EH (cell line): ENCODE data around the gene UNC50.

Experiments
- DNase-seq: peaks from one replicate; pipeline ENCODE4 v3.0.0-alpha.2; 2015; ENCODE audit warnings: low read depth

UNC50 gene, protein sequence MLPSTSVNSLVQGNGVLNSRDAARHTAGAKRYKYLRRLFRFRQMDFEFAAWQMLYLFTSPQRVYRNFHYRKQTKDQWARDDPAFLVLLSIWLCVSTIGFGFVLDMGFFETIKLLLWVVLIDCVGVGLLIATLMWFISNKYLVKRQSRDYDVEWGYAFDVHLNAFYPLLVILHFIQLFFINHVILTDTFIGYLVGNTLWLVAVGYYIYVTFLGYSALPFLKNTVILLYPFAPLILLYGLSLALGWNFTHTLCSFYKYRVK

DNA sequence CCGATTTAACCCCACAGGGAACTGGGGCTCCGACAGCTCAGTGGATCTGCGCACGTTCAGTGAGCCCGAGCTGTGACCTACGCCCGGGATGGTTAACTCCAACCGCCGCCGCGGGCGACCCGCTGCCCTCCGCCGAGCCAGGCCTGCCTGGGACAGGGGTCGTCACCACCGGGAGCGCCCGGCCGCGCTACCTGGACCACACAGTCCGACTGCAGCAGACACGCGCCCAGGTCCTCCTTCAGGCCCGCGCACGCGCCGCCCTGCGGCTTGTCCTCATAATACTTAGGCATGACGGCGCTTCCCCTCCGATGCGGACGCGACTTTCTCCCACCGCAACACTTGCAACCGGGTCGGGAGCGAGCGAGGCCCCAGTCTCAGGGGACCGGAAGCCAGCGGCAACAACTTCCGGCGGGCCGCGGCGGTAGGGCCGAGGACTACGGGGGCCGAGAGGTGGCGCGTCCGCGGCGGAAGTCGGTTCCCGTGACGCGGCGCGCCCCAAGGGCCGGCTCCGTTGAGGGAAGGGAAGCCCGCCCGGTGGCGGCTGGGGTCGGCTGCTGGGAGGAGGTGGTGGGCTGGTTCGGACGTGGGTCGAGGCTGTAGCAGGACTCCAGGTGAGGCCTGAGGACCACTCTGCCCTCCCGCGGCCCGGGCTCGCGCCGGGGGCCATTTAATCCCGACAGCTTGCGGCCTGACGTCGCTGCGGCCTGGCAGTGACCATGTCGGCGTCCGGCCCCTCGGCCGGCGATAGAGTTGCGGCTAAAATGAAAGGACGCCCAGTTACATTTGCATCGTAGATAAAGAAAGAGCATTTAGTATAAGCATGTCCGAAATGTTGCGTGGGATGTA is at the start of gene UNC50, which contains the start of gene COA5:
Gene UNC50 (plus strand): TSS at position 474 of the 846 bp plus-strand sequence. CDS start 1,171 bp downstream, outside the sequence.
Gene COA5 (minus strand): TSS at position 397 of the 846 bp plus-strand sequence. CDS start 107 bp downstream, at position 290.
- DNase-seq, result peak; percentile 89

DNA sequence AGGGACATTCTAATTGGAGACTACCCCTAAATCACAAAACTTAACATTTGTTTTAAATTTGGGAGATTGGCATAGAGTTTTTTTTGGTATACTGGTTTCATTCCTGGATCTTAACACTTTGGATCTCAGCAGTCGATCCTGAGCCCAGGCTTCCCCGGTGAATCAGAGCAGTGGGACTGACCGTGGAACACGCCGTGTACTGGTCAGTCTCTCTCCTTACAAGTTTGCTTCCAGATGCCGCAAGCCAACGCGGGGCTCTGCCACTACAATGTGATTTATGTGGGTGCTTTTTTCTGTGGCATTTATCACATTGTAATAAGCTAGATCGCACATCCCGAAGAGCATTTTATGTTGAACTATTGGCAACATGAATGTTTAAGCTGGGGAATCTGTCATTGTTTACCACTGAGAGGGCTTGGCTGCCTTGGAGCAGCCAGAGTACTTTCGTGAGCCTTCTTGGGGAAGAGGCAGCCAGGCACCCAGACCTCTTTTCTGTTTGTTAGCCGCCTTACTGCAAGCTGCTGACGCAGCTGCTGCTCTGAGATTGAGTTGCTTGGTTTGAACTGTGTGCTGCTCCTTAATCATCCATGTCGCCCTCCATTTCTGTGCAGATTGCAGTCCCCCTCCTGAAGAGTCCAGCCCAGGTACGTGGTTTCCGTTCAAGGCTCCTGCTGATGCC is 49.4 kb upstream of the UNC50 start:
- DNase-seq, result no peak

DNA sequence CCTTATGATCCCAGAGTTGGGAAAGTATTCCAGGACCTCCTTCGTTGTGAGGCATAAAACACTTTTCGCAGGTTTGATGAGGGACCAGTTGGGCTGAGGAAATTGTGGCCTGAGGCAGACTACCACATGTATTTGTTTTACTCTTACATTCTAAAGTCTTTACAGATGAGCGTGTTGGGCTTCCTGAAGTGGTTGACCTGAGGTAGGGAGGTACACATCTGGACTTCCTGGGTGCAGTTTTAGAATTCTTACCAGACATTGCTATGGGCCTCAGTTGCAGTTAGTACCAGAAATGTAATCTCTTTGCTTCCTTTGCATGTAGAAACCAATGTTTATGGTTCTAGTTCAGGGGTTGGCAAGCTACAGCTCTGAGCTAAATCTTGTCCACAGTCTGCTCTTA is 48.8 kb upstream of the UNC50 start:
- peak; percentile 31 for DNase-seq

- DNase-seq, result peak; percentile 95
Measured at GRCh38 chr2:98560256-98560771, 48.1 kb upstream of the UNC50 start.

- no peak for DNase-seq
Measured at GRCh38 chr2:98561018-98561417, 47.4 kb upstream of the UNC50 start.

- DNase-seq, result no peak
Measured at GRCh38 chr2:98561902-98562695, 46.3 kb upstream of the UNC50 start.

DNA sequence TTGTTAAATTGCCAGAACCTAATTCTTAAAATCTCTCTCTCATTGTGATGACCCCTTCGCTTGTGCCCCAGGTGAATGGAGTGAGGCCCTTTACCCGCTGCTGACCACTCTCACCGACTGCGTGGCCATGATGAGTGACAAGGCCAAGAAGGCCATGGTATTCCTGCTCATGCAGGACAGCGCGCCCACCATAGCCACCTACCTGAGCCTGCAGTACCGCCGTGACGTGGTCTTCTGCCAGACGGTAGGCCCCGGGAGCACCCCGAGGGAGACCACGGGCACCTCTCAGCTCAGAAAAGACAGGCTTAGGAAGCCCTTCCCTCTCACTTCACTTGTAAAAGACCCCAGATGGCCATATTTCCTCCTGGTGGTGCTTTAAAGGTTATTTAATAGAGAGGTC is 45.0 kb upstream of the UNC50 start:
- DNase-seq, result no peak

DNA sequence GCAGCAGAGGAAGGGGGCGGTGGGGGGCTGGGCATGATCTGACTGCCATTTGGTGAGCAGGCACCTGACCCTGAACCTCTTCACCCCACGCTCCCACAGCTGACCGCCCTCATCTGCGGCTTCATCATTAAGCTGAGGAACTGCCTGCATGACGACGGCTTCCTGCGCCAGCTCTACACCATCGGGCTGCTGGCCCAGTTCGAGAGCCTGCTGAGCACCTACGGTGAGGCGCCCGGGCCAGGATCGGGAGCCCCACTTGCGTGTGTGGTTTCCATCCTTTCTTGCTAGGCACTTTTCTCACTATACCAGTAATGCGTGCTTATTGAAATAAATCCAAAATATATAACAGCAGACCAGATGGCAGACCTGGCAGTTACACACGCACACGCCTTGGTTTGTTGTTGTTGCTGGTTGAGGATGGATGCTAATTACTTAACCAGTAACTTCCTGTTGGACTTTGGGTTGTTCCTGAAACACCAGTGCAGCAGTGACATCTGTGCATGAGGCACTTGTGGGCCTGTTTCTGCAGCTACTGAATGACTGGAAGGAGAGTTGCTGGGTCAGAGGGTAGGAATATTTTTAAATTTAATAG is 43.8 kb upstream of the UNC50 start:
- DNase-seq, result no peak

GRCh38 chr2:98565286-98565860 is 43.0 kb upstream of the UNC50 start:
- DNase-seq, result no peak

GRCh38 chr2:98565941-98566340 is 42.4 kb upstream of the UNC50 start:
- no peak for DNase-seq

DNA sequence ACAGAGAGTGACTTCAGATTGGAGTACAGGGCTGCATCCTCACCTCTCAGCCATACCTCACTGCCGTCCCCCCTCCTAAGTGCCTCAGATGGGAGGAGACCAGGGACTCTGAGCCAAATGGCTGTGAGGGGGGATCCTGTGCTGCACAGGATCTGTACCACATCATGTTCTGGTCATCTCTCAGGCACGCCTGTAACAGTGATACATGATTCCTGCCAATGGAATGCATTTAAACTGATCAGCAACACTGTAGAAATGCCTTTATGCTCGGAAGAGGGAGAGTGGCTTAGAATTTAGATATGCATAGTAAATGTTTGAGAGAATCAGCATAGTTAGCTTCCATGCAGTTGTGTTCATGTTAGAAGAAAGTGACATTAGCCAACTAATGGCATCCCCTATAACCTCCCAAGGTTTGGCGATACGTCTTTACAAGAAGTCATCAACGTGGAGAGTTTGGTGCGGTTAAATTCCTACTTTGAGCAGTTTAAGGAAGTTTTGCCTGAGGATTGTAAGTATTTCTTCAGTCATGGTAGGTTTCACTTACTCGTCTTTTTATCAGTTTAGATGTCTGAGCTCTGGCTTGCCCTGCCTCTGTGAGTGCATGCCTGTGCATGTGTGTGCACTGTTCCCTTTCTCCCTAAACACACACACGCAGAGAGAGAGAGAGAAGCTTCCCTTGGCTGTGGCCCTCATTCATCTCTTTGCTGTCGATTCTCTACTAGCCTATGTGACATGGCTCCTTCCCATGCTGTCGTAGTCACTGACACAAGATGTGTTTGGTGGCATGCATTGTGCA is 40.0 kb upstream of the UNC50 start:
- DNase-seq, result peak; percentile 79

- peak; percentile 6 for DNase-seq
Measured at GRCh38 chr2:98569197-98569793, 39.1 kb upstream of the UNC50 start.

GRCh38 chr2:98569915-98570314 is 38.5 kb upstream of the UNC50 start:
- no peak for DNase-seq

DNA sequence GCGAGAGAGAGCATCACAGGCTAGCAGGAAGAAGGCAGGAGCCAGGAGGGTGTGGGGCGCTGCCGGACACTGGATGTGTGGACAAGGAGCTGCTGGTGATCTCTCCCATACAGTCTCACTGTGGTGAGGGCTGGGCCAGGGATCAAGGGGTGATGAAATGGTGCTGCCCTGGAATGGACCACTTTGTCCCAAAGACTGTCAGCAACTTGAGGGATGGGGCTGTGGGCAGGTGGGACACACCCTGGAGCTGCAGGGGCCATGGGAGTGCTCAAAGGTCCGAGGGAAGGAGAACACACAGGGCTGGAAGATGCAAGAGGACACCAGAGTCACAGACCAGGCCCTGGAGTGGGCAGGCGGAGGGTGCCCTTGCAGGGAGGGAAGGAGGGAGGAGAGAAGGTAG is 38.0 kb upstream of the UNC50 start:
- no peak for DNase-seq

DNA sequence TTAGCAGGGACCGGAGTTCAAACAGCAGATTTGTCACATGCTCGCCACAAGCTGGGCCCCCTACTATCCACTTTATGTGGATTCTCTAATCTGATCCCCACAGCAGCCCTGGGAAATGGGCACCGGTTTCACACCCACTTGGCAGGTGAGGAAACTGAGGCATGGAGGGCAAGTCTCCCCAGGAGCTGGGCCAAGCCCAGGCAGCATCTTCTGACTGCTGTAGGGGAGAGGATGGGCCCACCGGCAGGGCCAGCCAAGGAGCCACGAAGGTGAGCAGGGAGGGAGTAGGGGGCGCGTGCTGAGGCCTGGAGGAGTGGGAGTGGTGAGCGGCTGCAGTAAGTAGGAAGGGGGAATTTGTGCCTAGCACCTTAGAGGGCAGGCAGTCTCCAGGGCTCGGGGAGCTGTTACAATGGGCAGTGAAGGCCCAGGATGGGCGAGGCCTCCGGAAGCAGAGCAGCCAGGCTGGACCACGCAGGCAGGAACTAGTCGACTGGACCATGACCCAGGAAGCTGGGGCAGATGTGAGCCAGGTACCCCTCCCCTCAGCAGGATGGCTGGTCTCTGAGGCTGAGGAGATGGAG is 37.2 kb upstream of the UNC50 start:
- no peak for DNase-seq

- no peak for DNase-seq
Measured at GRCh38 chr2:98571796-98572195, 36.6 kb upstream of the UNC50 start.

GRCh38 chr2:98572211-98572610 is 36.2 kb upstream of the UNC50 start:
- DNase-seq, result no peak

DNA sequence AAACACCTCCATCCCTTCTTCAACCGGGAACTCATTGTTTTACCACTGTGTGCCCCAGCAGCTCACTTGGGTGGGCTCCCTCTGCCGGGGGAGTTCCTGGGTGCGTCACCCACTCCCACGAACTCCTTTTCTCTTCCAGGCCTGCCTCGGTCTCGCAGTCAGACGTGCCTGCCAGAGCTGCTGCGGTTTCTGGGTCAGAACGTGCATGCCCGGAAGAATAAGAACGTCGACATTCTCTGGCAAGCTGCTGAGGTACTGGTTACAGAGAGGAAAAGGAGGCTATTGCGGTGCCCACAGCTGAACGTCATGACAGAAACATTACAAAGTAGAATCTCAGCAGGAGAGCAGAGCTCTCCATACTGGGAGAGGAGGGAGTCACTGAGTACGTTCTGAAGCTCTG is 35.7 kb upstream of the UNC50 start:
- no peak for DNase-seq

DNA sequence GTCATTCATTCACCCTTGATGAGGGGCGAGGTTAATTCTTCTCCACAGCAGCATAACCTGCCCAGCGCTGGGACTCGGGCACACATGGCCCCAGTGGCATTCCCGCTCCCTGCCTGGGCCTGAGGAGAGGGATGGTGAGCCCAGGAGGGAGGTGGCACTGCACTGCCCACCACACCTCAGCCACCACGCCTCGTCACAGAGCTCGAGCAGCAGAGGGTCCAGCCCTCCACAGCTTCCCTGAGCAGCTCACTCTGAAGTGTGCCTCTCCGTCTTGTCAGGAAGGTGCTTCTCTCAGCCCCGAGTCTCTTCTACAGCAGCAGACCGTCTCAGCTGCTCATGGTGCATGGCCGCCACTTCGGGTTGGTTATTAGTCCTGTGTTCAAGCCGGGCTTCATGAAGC is 35.0 kb upstream of the UNC50 start:
- no peak for DNase-seq
